H9 (cell line): ENCODE results near the gene GSG1L. TPM values are rescaled to one million over a fixed set of nuclear protein-coding genes. Genes with fewer than 3 reads are reported as not detected.

Experiments
- DNase-seq: peaks from one replicate; pipeline ENCODE4 v3.0.0-alpha.2; 2017
- H2AFZ ChIP-seq: one replicate; pipeline ENCODE4 v1.6.1; 2013; ENCODE audit warnings: mild to moderate bottlenecking, low read length, control low read depth, moderate library complexity
- H2AK5ac ChIP-seq: 2 replicates; pipeline ENCODE4 v1.6.1; 2013; ENCODE audit warnings: low read length, control low read depth, mixed read lengths; ENCODE audit not compliant: insufficient read length
- H2BK120ac ChIP-seq: one replicate; pipeline ENCODE4 v1.6.1; 2013; ENCODE audit warnings: low read depth, mild to moderate bottlenecking, low read length, control low read depth, inconsistent platforms; ENCODE audit not compliant: poor library complexity, severe bottlenecking
- H2BK12ac ChIP-seq: 2 replicates; pipeline ENCODE4 v1.6.1; 2013; ENCODE audit warnings: low read length, control low read depth, mixed read lengths, low read depth; ENCODE audit not compliant: insufficient read length
- H2BK15ac ChIP-seq: 2 replicates; pipeline ENCODE4 v1.6.1; 2013; ENCODE audit warnings: low read depth, low read length, control low read depth
- H2BK20ac ChIP-seq: one replicate; pipeline ENCODE4 v1.6.1; 2013; ENCODE audit warnings: low read depth, mild to moderate bottlenecking, low read length, control low read depth, inconsistent platforms; ENCODE audit not compliant: poor library complexity, severe bottlenecking
- H2BK5ac ChIP-seq: 2 replicates; pipeline ENCODE4 v1.6.1; 2013; ENCODE audit warnings: low read length, control low read depth, mixed read lengths; ENCODE audit not compliant: insufficient read length
- H3K14ac ChIP-seq: 2 replicates; pipeline ENCODE4 v1.6.1; 2013; ENCODE audit warnings: low read length, control low read depth; ENCODE audit not compliant: insufficient read depth
- H3K18ac ChIP-seq: 2 replicates; pipeline ENCODE4 v1.6.1; 2013; ENCODE audit warnings: low read depth, mild to moderate bottlenecking, mixed read lengths, low read length, control low read depth; ENCODE audit not compliant: insufficient read length
- H3K23ac ChIP-seq: 2 replicates; pipeline ENCODE4 v1.6.1; 2013; ENCODE audit warnings: low read length, control low read depth, mixed read lengths, low read depth; ENCODE audit not compliant: insufficient read length
- H3K23me2 ChIP-seq: 2 replicates; pipeline ENCODE4 v1.6.1; 2013; ENCODE audit warnings: low read depth, mild to moderate bottlenecking, mixed read lengths, low read length, control low read depth; ENCODE audit not compliant: insufficient read length, poor library complexity, severe bottlenecking
- H3K27ac ChIP-seq: 2 replicates; pipeline ENCODE4 v1.5.1; 2013; ENCODE audit warnings: low read length, control low read depth, mixed read lengths, low read depth; ENCODE audit not compliant: insufficient read length
- H3K27me3 ChIP-seq: 2 replicates; pipeline ENCODE4 v1.6.1; 2013; ENCODE audit warnings: low read length, control low read depth, inconsistent platforms; ENCODE audit not compliant: insufficient read depth
- H3K4ac ChIP-seq: 2 replicates; pipeline ENCODE4 v1.6.1; 2013; ENCODE audit warnings: low read depth, mild to moderate bottlenecking, control low read depth, inconsistent platforms, low read length, moderate library complexity
- H3K4me1 ChIP-seq: 2 replicates; pipeline ENCODE4 v1.6.1; 2013; ENCODE audit warnings: low read length, control low read depth, inconsistent platforms; ENCODE audit not compliant: insufficient read depth
- H3K4me2 ChIP-seq: 2 replicates; pipeline ENCODE4 v1.6.1; 2013; ENCODE audit warnings: low read length, control low read depth, mixed read lengths; ENCODE audit not compliant: insufficient read length, insufficient read depth
- H3K56ac ChIP-seq: 2 replicates; pipeline ENCODE4 v1.6.1; 2013; ENCODE audit warnings: low read depth, mild to moderate bottlenecking, mixed read lengths, low read length, control low read depth; ENCODE audit not compliant: insufficient read length
- H3K79me1 ChIP-seq: 2 replicates; pipeline ENCODE4 v1.6.1; 2013; ENCODE audit warnings: low read depth, mild to moderate bottlenecking, moderate library complexity, low read length, control low read depth, inconsistent platforms; ENCODE audit not compliant: insufficient read depth, poor library complexity, severe bottlenecking
- H3K79me2 ChIP-seq: 2 replicates; pipeline ENCODE4 v1.6.1; 2013; ENCODE audit warnings: low read length, control low read depth, inconsistent platforms; ENCODE audit not compliant: insufficient read depth
- H3K9ac ChIP-seq: 2 replicates; pipeline ENCODE4 v1.6.1; 2013; ENCODE audit warnings: low read length, control low read depth, mixed read lengths; ENCODE audit not compliant: insufficient read length; ENCODE audit errors: extremely low read depth
- H3K9me3 ChIP-seq: one replicate; pipeline ENCODE4 v1.6.1; 2013; ENCODE audit warnings: low read depth, low read length, inconsistent platforms; ENCODE audit not compliant: control insufficient read depth
- H3T11ph ChIP-seq: one replicate; pipeline ENCODE4 v1.6.1; 2013; ENCODE audit warnings: mild to moderate bottlenecking, low read length, control low read depth, inconsistent platforms
- H4K20me1 ChIP-seq: one replicate; pipeline ENCODE4 v1.6.1; 2013; ENCODE audit not compliant: control insufficient read depth, insufficient read length, insufficient read depth
- H4K5ac ChIP-seq: 2 replicates; pipeline ENCODE4 v1.6.1; 2013; ENCODE audit warnings: low read depth, mild to moderate bottlenecking, mixed read lengths, low read length, control low read depth; ENCODE audit not compliant: insufficient read length
- H4K8ac ChIP-seq: replicated peaks from 2 replicates; pipeline ENCODE4 v1.6.1; 2013; ENCODE audit warnings: low read length, control low read depth, mixed read lengths, low read depth; ENCODE audit not compliant: insufficient read length
- H4K91ac ChIP-seq: 2 replicates; pipeline ENCODE4 v1.6.1; 2013; ENCODE audit warnings: low read depth, mild to moderate bottlenecking, moderate library complexity, mixed read lengths, low read length, control low read depth; ENCODE audit not compliant: insufficient read length
- H3K27ac Mint-ChIP-seq, 3 experiments: 2 replicates in 2 of 3; 3 replicates in 1 of 3; pipeline ENCODE4 v1.8.0; 2020 to 2021; ENCODE audit warnings: mixed read lengths in 3 of 3, mild to moderate bottlenecking in 1 of 3, moderate library complexity in 1 of 3
- H3K27me3 Mint-ChIP-seq: 2 replicates; pipeline ENCODE4 v1.8.0; 2021; ENCODE audit warnings: low read depth, mild to moderate bottlenecking, moderate library complexity, mixed read lengths
- H3K36me3 Mint-ChIP-seq, 3 experiments: 2 replicates in 2 of 3; 3 replicates in 1 of 3; pipeline ENCODE4 v1.8.0; 2020 to 2021; ENCODE audit warnings: low read depth in 3 of 3, mixed read lengths in 3 of 3; ENCODE audit not compliant: insufficient read depth in 1 of 3
- H3K4me1 Mint-ChIP-seq, 2 experiments: 2 replicates each; pipeline ENCODE4 v1.8.0; 2020; ENCODE audit warnings: mixed read lengths in 2 of 2
- H3K4me3 Mint-ChIP-seq, 2 experiments: 2 replicates in 1 of 2; 3 replicates in 1 of 2; pipeline ENCODE4 v1.8.0; 2020 to 2021; ENCODE audit warnings: mild to moderate bottlenecking in 2 of 2, mixed read lengths in 2 of 2, moderate library complexity in 1 of 2
- H3K9me3 Mint-ChIP-seq, 2 experiments: 2 replicates in 1 of 2; 3 replicates in 1 of 2; pipeline ENCODE4 v1.8.0; 2020; ENCODE audit warnings: mild to moderate bottlenecking in 2 of 2, mixed read lengths in 2 of 2, moderate library complexity in 1 of 2
- CTCF ChIP-seq: fragments of 200-600 bp; sonication (generic); conservative IDR thresholded peaks from 3 replicates; pipeline ENCODE4 v1.8.0; 2021; ENCODE audit warnings: antibody characterized with exemption, mild to moderate bottlenecking
- WGBS: extraction: QIAGEN DNeasy Blood & Tissue Kit; methylation state at CpG from one replicate; pipeline ENCODE4 v1.1.7; 2013; ENCODE audit warnings: missing lambda C conversion rate, low lambda C conversion rate, mixed read lengths; ENCODE audit not compliant: insufficient read length; ENCODE audit errors: extremely low coverage; 5-methylcytosine and 5-hydroxymethylcytosine counted together
- total RNA-seq: library from RNA; stranded (reverse); gene quantifications from 2 replicates; pipeline ENCODE4 v1.2.1, GENCODE V29; 2021

Gene GSG1L
- total RNA-seq, 1 experiment from 2014 or later, result 0.35 TPM

GRCh38 chr16:27745348-27745747 lies 318.2 kb downstream of the GSG1L start:
- Mint-ChIP-seq H3K4me1 (peaks cover 4 to 5% of the 10 kb centered on the region in 2 experiments; a peak in 3 of 4 replicates), H3K36me3 (peaks cover 0 to 9% (median 1%) of the 10 kb centered on the region in 3 experiments; a peak in 4 of 7 replicates), H3K4me3 (no peak overlapping the region), H3K9me3 (no peaks in the 10 kb centered on the region; a peak in 1 of 5 replicates), H3K27me3 (no peaks in the 10 kb centered on the region; the same call in 1 of the 2 replicates), H3K27ac (no peak overlapping the region)
- Histone ChIP-seq H4K20me1 (no peaks in the 10 kb centered on the region), H2BK12ac (no peak overlapping the region), H2BK15ac (no peak overlapping the region), H3K9me3 (no peaks in the 10 kb centered on the region), H2BK5ac (no peak overlapping the region), H3K18ac (no peak overlapping the region), H3K27ac (no peak overlapping the region), H3K4me2 (no peak overlapping the region), H3K14ac (no peak overlapping the region), H3K56ac (no peak overlapping the region), H2BK20ac (no peak overlapping the region), H2BK120ac (no peak overlapping the region), H3T11ph (no peak overlapping the region), H3K9ac (no peak overlapping the region), H3K79me1 (no peaks in the 10 kb centered on the region), H4K91ac (no peak overlapping the region), H3K4ac (no peak overlapping the region), H3K23me2 (no peaks in the 10 kb centered on the region), H4K8ac (no peak overlapping the region), H3K27me3 (no peaks in the 10 kb centered on the region), H3K79me2 (no peaks in the 10 kb centered on the region), H3K23ac (no peak overlapping the region), H4K5ac (no peak overlapping the region), H3K4me1 (no peaks in the 10 kb centered on the region), H2AK5ac (no peak overlapping the region), H2AFZ (no peak overlapping the region)
- no CpG with 5 or more reads among the region's 3 CpGs for WGBS
- no peak for TF ChIP-seq CTCF
- DNase-seq, result no peak
